Neuronal stem cell (in vitro differentiated cells): ENCODE results near the gene TEK.

Experiments used
- DNase-seq: peaks from one replicate; pipeline ENCODE4 v3.0.0-alpha.2; 2013; ENCODE audit warnings: low spot score
- H2AFZ ChIP-seq: one replicate; pipeline ENCODE4 v1.6.1; 2013; ENCODE audit warnings: mild to moderate bottlenecking, low read length, inconsistent platforms
- H2AK5ac ChIP-seq: 2 replicates; pipeline ENCODE4 v1.6.1; 2013; ENCODE audit warnings: low read depth, mild to moderate bottlenecking, inconsistent platforms, low read length, moderate library complexity, mixed read lengths
- H2BK120ac ChIP-seq: 2 replicates; pipeline ENCODE4 v1.6.1; 2013; ENCODE audit warnings: low read depth, mild to moderate bottlenecking, inconsistent platforms, low read length, moderate library complexity, mixed read lengths
- H2BK12ac ChIP-seq: one replicate; pipeline ENCODE4 v1.6.1; 2013; ENCODE audit warnings: low read length, inconsistent platforms
- H2BK15ac ChIP-seq: 2 replicates; pipeline ENCODE4 v1.6.1; 2013; ENCODE audit warnings: mild to moderate bottlenecking, low read length, inconsistent platforms, mixed read lengths
- H2BK5ac ChIP-seq: one replicate; pipeline ENCODE4 v1.6.1; 2013; ENCODE audit warnings: inconsistent platforms, mild to moderate bottlenecking, low read length, moderate library complexity
- H3K14ac ChIP-seq: one replicate; pipeline ENCODE4 v1.6.1; 2013; ENCODE audit warnings: low read length, inconsistent platforms
- H3K18ac ChIP-seq: 2 replicates; pipeline ENCODE4 v1.6.1; 2013; ENCODE audit warnings: low read length, inconsistent platforms
- H3K23ac ChIP-seq: 2 replicates; pipeline ENCODE4 v1.6.1; 2013; ENCODE audit warnings: low read depth, mild to moderate bottlenecking, mixed read lengths, low read length, inconsistent platforms; ENCODE audit not compliant: poor library complexity
- H3K27ac ChIP-seq: replicated peaks from 3 replicates; pipeline ENCODE4 v1.5.1; 2013; ENCODE audit warnings: low read length, inconsistent platforms
- H3K27me3 ChIP-seq, 3 experiments: 2 replicates each; pipeline ENCODE4 v1.6.1; 2013; ENCODE audit warnings: low read length in 3 of 3, mild to moderate bottlenecking in 2 of 3, inconsistent platforms in 1 of 3, low read depth in 1 of 3, mixed read lengths in 1 of 3, moderate library complexity in 1 of 3; ENCODE audit not compliant: control insufficient read depth in 3 of 3, insufficient read depth in 3 of 3
- H3K36me3 ChIP-seq, 2 donors: replicated peaks in 1 of 2; 2 replicates each; pipeline ENCODE4 v1.6.1; 2013; ENCODE audit warnings: low read length in 2 of 2; ENCODE audit not compliant: control insufficient read depth in 2 of 2, insufficient read depth in 2 of 2
- H3K4ac ChIP-seq: 2 replicates; pipeline ENCODE4 v1.6.1; 2013; ENCODE audit warnings: inconsistent platforms, mild to moderate bottlenecking, low read length, moderate library complexity
- H3K4me1 ChIP-seq, 2 donors: 1 replicate in 1 of 2; 2 replicates in 1 of 2; pipeline ENCODE4 v1.6.1; 2013; ENCODE audit warnings: low read length in 2 of 2, low read depth in 1 of 2; ENCODE audit not compliant: control insufficient read depth in 2 of 2, insufficient read depth in 1 of 2
- H3K4me2 ChIP-seq: one replicate; pipeline ENCODE4 v1.6.1; 2013; ENCODE audit warnings: mild to moderate bottlenecking, low read length, inconsistent platforms; ENCODE audit not compliant: insufficient read depth, poor library complexity, severe bottlenecking
- H3K4me3 ChIP-seq, 2 donors: 2 replicates each; pipeline ENCODE4 v1.5.1; 2013; ENCODE audit warnings: low read length in 2 of 2, mild to moderate bottlenecking in 2 of 2, inconsistent platforms in 1 of 2, moderate library complexity in 1 of 2
- H3K79me1 ChIP-seq: one replicate; pipeline ENCODE4 v1.6.1; 2013; ENCODE audit warnings: low read depth, mild to moderate bottlenecking, inconsistent platforms, low read length, moderate library complexity
- H3K9ac ChIP-seq: one replicate; pipeline ENCODE4 v1.6.1; 2013; ENCODE audit warnings: mild to moderate bottlenecking, low read depth, low read length, inconsistent platforms; ENCODE audit not compliant: poor library complexity
- H3K9me3 ChIP-seq, 2 donors: replicated peaks in 1 of 2; 2 replicates each; pipeline versions ENCODE3 to v1.6.1; 2013; ENCODE audit warnings: low read length in 2 of 2, mild to moderate bottlenecking in 2 of 2, inconsistent platforms in 1 of 2, low read depth in 1 of 2, mixed read lengths in 1 of 2, moderate library complexity in 1 of 2; ENCODE audit not compliant: control insufficient read depth in 2 of 2, insufficient read depth in 1 of 2
- H4K8ac ChIP-seq: one replicate; pipeline ENCODE4 v1.6.1; 2013; ENCODE audit warnings: low read depth, mild to moderate bottlenecking, inconsistent platforms, low read length, moderate library complexity
- H4K91ac ChIP-seq: one replicate; pipeline ENCODE4 v1.6.1; 2013; ENCODE audit warnings: low read length, low read depth, mild to moderate bottlenecking, inconsistent platforms; ENCODE audit not compliant: poor library complexity
- WGBS, 2 donors: extraction: QIAGEN DNeasy Blood & Tissue Kit; methylation state at CpG; one replicate each; pipeline ENCODE4 v1.1.7; 2013; ENCODE audit warnings: missing lambda C conversion rate in 2 of 2, mixed read lengths in 1 of 2; ENCODE audit not compliant: insufficient read length in 2 of 2, insufficient replicate concordance in 1 of 2; ENCODE audit errors: extremely low coverage in 2 of 2; 5-methylcytosine and 5-hydroxymethylcytosine counted together

TEK gene

GRCh38 chr9:27192291-27192960 is 83.4 kb downstream of the TEK start:
- Histone ChIP-seq H2BK15ac (no peak overlapping the region), H2BK5ac (no peak overlapping the region), H3K27me3 (no peaks in the 10 kb centered on the region), H3K23ac (no peak overlapping the region), H3K4me3 (no peak overlapping the region), H3K18ac (no peak overlapping the region), H3K4me2 (no peak overlapping the region), H3K9me3 (no peaks in the 10 kb centered on the region), H3K79me1 (no peaks in the 10 kb centered on the region), H2AFZ (no peak overlapping the region), H3K9ac (no peak overlapping the region), H4K8ac (no peak overlapping the region), H3K4ac (no peak overlapping the region), H3K27ac (no peak overlapping the region), H4K91ac (no peak overlapping the region), H2BK12ac (no peak overlapping the region), H3K14ac (no peak overlapping the region), H3K4me1 (no peaks in the 10 kb centered on the region), H3K36me3 (peaks cover 0 to 6% of the 10 kb centered on the region in 2 donors), H2AK5ac (no peak overlapping the region), H2BK120ac (no peak overlapping the region)
- WGBS, 2 donors: no CpG with 5 or more reads among the region's 10 CpGs
- no peak for DNase-seq

- H3K4ac ChIP-seq: no peak overlapping the region
- no peak overlapping the region for H4K8ac ChIP-seq
- no peak overlapping the region for H2BK15ac ChIP-seq
- H3K14ac ChIP-seq: no peak overlapping the region
- H3K4me3 ChIP-seq: no peak overlapping the region
- DNase-seq: no peak
- no peak overlapping the region for H2AK5ac ChIP-seq
- no peaks in the 10 kb centered on the region for H3K79me1 ChIP-seq
- WGBS, 2 donors: no CpG with 5 or more reads among the region's 1 CpG
- no peaks in the 10 kb centered on the region for H3K27me3 ChIP-seq
- no peak overlapping the region for H2AFZ ChIP-seq
- no peaks in the 10 kb centered on the region for H3K9me3 ChIP-seq
- no peaks in the 10 kb centered on the region for H3K4me1 ChIP-seq
- H2BK12ac ChIP-seq: no peak overlapping the region
- H3K4me2 ChIP-seq: no peak overlapping the region
- H3K23ac ChIP-seq: no peak overlapping the region
- peaks cover 0 to 9% of the 10 kb centered on the region in 2 donors for H3K36me3 ChIP-seq
- no peak overlapping the region for H3K27ac ChIP-seq
- no peak overlapping the region for H2BK5ac ChIP-seq
- H2BK120ac ChIP-seq: no peak overlapping the region
- H3K18ac ChIP-seq: no peak overlapping the region
- H3K9ac ChIP-seq: no peak overlapping the region
- no peak overlapping the region for H4K91ac ChIP-seq
Observed at GRCh38 chr9:27193886-27194285, 84.9 kb downstream of the TEK start.

- Histone ChIP-seq H3K14ac (no peak overlapping the region), H3K4me2 (no peak overlapping the region), H2AFZ (no peak overlapping the region), H2BK120ac (no peak overlapping the region), H4K91ac (no peak overlapping the region), H3K27me3 (no peaks in the 10 kb centered on the region), H3K36me3 (peaks cover 0 to 9% of the 10 kb centered on the region in 2 donors), H3K27ac (no peak overlapping the region), H3K79me1 (no peaks in the 10 kb centered on the region), H2AK5ac (no peak overlapping the region), H4K8ac (no peak overlapping the region), H3K4me1 (no peaks in the 10 kb centered on the region), H2BK15ac (no peak overlapping the region), H3K18ac (no peak overlapping the region), H2BK12ac (no peak overlapping the region), H3K4me3 (no peak overlapping the region), H3K9me3 (no peaks in the 10 kb centered on the region), H3K4ac (no peak overlapping the region), H2BK5ac (no peak overlapping the region), H3K9ac (no peak overlapping the region), H3K23ac (no peak overlapping the region)
- DNase-seq: no peak
- WGBS, 2 donors: no CpG with 5 or more reads among the region's 5 CpGs
Observed at GRCh38 chr9:27194401-27195091, 85.5 kb downstream of the TEK start.

- Histone ChIP-seq H3K23ac (no peak overlapping the region), H3K9me3 (no peaks in the 10 kb centered on the region), H4K8ac (no peak overlapping the region), H2AK5ac (no peak overlapping the region), H3K79me1 (no peaks in the 10 kb centered on the region), H4K91ac (no peak overlapping the region), H3K4me1 (no peaks in the 10 kb centered on the region), H3K4me2 (no peak overlapping the region), H2AFZ (no peak overlapping the region), H3K36me3 (peaks cover 0 to 7% of the 10 kb centered on the region in 2 donors), H3K27ac (no peak overlapping the region), H2BK120ac (no peak overlapping the region), H3K18ac (no peak overlapping the region), H3K9ac (no peak overlapping the region), H3K4ac (no peak overlapping the region), H2BK15ac (no peak overlapping the region), H3K27me3 (no peaks in the 10 kb centered on the region), H2BK5ac (no peak overlapping the region), H3K14ac (no peak overlapping the region), H3K4me3 (no peak overlapping the region), H2BK12ac (no peak overlapping the region)
- no peak for DNase-seq
- no CpG with 5 or more reads among the region's 3 CpGs for WGBS, 2 donors
Observed at GRCh38 chr9:27195191-27195590, 86.2 kb downstream of the TEK start.
